H1 (cell line): ENCODE results near the gene TFB1M. TPM values are rescaled to one million over a fixed set of nuclear protein-coding genes. Genes with fewer than 3 reads are reported as not detected.
"Not testable (repeated sequence)": the region's sequence is repeated elsewhere in the genome, so short reads cannot be mapped to it uniquely, and the experiment has no call there.

Experiments
- CTCF ChIA-PET: fragments of 300-600 bp; sonication (Branson Sonifier 250); formaldehyde crosslinking; loops from one replicate; lab custom pipeline; 2021; ENCODE audit not compliant: partially characterized antibody; lab: Charles Lee
- POLR2A ChIA-PET: fragments of 300-600 bp; sonication (Branson Sonifier 250); formaldehyde crosslinking; loops from one replicate; lab custom pipeline; 2021; ENCODE audit warnings: inconsistent platforms; ENCODE audit not compliant: partially characterized antibody; lab: Charles Lee
- DNase-seq, 2 experiments: peaks; one replicate each; pipeline versions ENCODE4 v3.0.0 to v3.0.0-alpha.2; 2010 to 2022; ENCODE audit warnings: low spot score in 2 of 2, low read depth in 1 of 2, mixed read lengths in 1 of 2
- FAIRE-seq: peaks from 2 replicates; lab custom pipeline; 2011; peaks lifted over from hg19 to GRCh38; lab: Jason Lieb, UNC
- H2AFZ ChIP-seq: 2 replicates; pipeline ENCODE4 v1.8.1; 2012; ENCODE audit warnings: low read length, inconsistent platforms
- H2AK5ac ChIP-seq: 2 replicates; pipeline ENCODE4 v1.6.1; 2013; ENCODE audit warnings: low read depth, low read length
- H2BK120ac ChIP-seq: replicated peaks from 2 replicates; pipeline ENCODE3; 2013; ENCODE audit warnings: low read depth, low read length, inconsistent platforms
- H2BK12ac ChIP-seq: 2 replicates; pipeline ENCODE4 v1.6.1; 2013; ENCODE audit warnings: low read depth, low read length
- H2BK15ac ChIP-seq: 2 replicates; pipeline ENCODE4 v1.6.1; 2013; ENCODE audit warnings: low read length
- H2BK20ac ChIP-seq: 2 replicates; pipeline ENCODE4 v1.6.1; 2013; ENCODE audit warnings: low read length
- H2BK5ac ChIP-seq: 2 replicates; pipeline ENCODE4 v1.6.1; 2013; ENCODE audit warnings: low read depth, low read length
- H3K14ac ChIP-seq: 2 replicates; pipeline ENCODE4 v1.6.1; 2013; ENCODE audit warnings: inconsistent platforms; ENCODE audit not compliant: insufficient read length
- H3K18ac ChIP-seq: 2 replicates; pipeline ENCODE4 v1.6.1; 2013; ENCODE audit warnings: low read length; ENCODE audit errors: extremely low read depth
- H3K23ac ChIP-seq: 2 replicates; pipeline ENCODE4 v1.6.1; 2013; ENCODE audit warnings: inconsistent platforms; ENCODE audit not compliant: insufficient read length
- H3K23me2 ChIP-seq: 2 replicates; pipeline ENCODE4 v1.6.1; 2013; ENCODE audit warnings: low read depth, low read length
- H3K27ac ChIP-seq: 2 replicates; pipeline ENCODE4 v1.6.1; 2011; ENCODE audit warnings: low read depth, low read length, inconsistent platforms
- H3K27me3 ChIP-seq, 4 experiments: replicated peaks in 1 of 4; 1 replicate in 1 of 4; 2 replicates in 3 of 4; pipeline versions ENCODE4 v1.6.1 to v1.8.1; 2011 to 2013; ENCODE audit warnings: low read length in 3 of 4, mild to moderate bottlenecking in 3 of 4, inconsistent platforms in 2 of 4, mixed read lengths in 2 of 4, moderate library complexity in 1 of 4; ENCODE audit not compliant: control insufficient read depth in 3 of 4, insufficient read depth in 3 of 4; ENCODE audit errors: extremely low read depth in 1 of 4
- H3K36me3 ChIP-seq, 4 experiments: 2 replicates each; pipeline versions ENCODE4 v1.6.1 to v1.8.1; 2011 to 2013; ENCODE audit warnings: mild to moderate bottlenecking in 4 of 4, low read length in 3 of 4, moderate library complexity in 2 of 4, control low read depth in 1 of 4, inconsistent platforms in 1 of 4; ENCODE audit not compliant: insufficient read depth in 4 of 4, control insufficient read depth in 2 of 4
- H3K4ac ChIP-seq: replicated peaks from 2 replicates; pipeline ENCODE3; 2013; ENCODE audit warnings: low read length, low read depth, mixed read lengths, inconsistent platforms; ENCODE audit not compliant: insufficient read length
- H3K4me1 ChIP-seq, 4 experiments: replicated peaks in 1 of 4; 1 replicate in 1 of 4; 2 replicates in 3 of 4; pipeline versions ENCODE4 v1.6.1 to v1.8.1; 2011 to 2013; ENCODE audit warnings: low read length in 3 of 4, inconsistent platforms in 2 of 4, mixed read lengths in 1 of 4; ENCODE audit not compliant: insufficient read depth in 4 of 4, control insufficient read depth in 3 of 4
- H3K4me2 ChIP-seq, 2 experiments: 2 replicates each; pipeline versions ENCODE4 v1.6.1 to v1.8.1; 2011 to 2013; ENCODE audit warnings: low read depth in 2 of 2, low read length in 2 of 2, control low read depth in 1 of 2, inconsistent platforms in 1 of 2, mild to moderate bottlenecking in 1 of 2; ENCODE audit not compliant: insufficient read depth in 1 of 2
- H3K4me3 ChIP-seq, 4 experiments: fragments of 200-600, 300-600 bp in 1 of 4; sonication (generic), shearing (Covaris generic), sonication (Bioruptor Twin) in 1 of 4; 2 replicates each; pipeline versions ENCODE4 v1.5.1 to v1.8.1; 2011 to 2016; ENCODE audit warnings: low read length in 4 of 4, low read depth in 3 of 4, control low read depth in 2 of 4, inconsistent platforms in 2 of 4, mild to moderate bottlenecking in 2 of 4, mixed read lengths in 1 of 4, moderate library complexity in 1 of 4; ENCODE audit not compliant: insufficient read depth in 2 of 4; ENCODE audit errors: extremely low read depth in 1 of 4
- H3K56ac ChIP-seq: replicated peaks from 2 replicates; pipeline ENCODE3; 2013; ENCODE audit warnings: low read depth, mild to moderate bottlenecking, mixed read lengths, low read length, inconsistent platforms; ENCODE audit not compliant: insufficient read length
- H3K79me1 ChIP-seq: 2 replicates; pipeline ENCODE4 v1.6.1; 2013; ENCODE audit warnings: low read depth, low read length, control low read depth
- H3K79me2 ChIP-seq, 2 experiments: 2 replicates each; pipeline versions ENCODE4 v1.6.1 to v1.8.1; 2012 to 2013; ENCODE audit warnings: low read length in 2 of 2, mild to moderate bottlenecking in 2 of 2, inconsistent platforms in 1 of 2; ENCODE audit not compliant: insufficient read depth in 2 of 2, control insufficient read depth in 1 of 2
- H3K9ac ChIP-seq, 4 experiments: replicated peaks in 1 of 4; 1 replicate in 1 of 4; 2 replicates in 3 of 4; pipeline versions ENCODE4 v1.6.1 to v1.8.1; 2011 to 2013; ENCODE audit warnings: low read depth in 3 of 4, low read length in 3 of 4, control low read depth in 2 of 4, mild to moderate bottlenecking in 2 of 4, moderate library complexity in 2 of 4, inconsistent platforms in 1 of 4; ENCODE audit errors: extremely low read depth in 1 of 4
- H3K9me3 ChIP-seq, 2 experiments: 2 replicates each; pipeline versions ENCODE4 v1.6.1 to v1.8.1; 2012 to 2013; ENCODE audit warnings: mild to moderate bottlenecking in 2 of 2, moderate library complexity in 2 of 2, control low read depth in 1 of 2, inconsistent platforms in 1 of 2, low read depth in 1 of 2, low read length in 1 of 2, mixed read lengths in 1 of 2; ENCODE audit not compliant: insufficient read depth in 2 of 2
- H4K20me1 ChIP-seq, 2 experiments: replicated peaks in 1 of 2; 2 replicates each; pipeline versions ENCODE3 to v1.8.1; 2011 to 2013; ENCODE audit warnings: inconsistent platforms in 2 of 2, low read length in 2 of 2, mild to moderate bottlenecking in 1 of 2; ENCODE audit not compliant: insufficient read depth in 2 of 2, control insufficient read depth in 1 of 2
- H4K5ac ChIP-seq: 2 replicates; pipeline ENCODE4 v1.6.1; 2013; ENCODE audit warnings: low read length, low read depth, mixed read lengths, inconsistent platforms; ENCODE audit not compliant: insufficient read length
- H4K8ac ChIP-seq: 2 replicates; pipeline ENCODE4 v1.8.0; 2013; ENCODE audit warnings: mild to moderate bottlenecking, moderate library complexity, low read length, inconsistent platforms; ENCODE audit not compliant: insufficient read depth; ENCODE audit errors: extremely low read depth
- H4K91ac ChIP-seq: replicated peaks from 2 replicates; pipeline ENCODE3; 2013; ENCODE audit warnings: low read length, mixed read lengths, inconsistent platforms; ENCODE audit not compliant: insufficient read length
- TBP ChIP-seq: IDR thresholded peaks from 2 replicates; pipeline ENCODE4 v1.6.1; 2011; ENCODE audit warnings: low read depth, low read length, improper control_type of control experiment
- WGBS, 2 experiments: shearing (Covaris generic) in 1 of 2; methylation state at CpG; one replicate each; pipeline versions ENCODE4 v1.1.6 to v1.1.7; 2013 to 2015; ENCODE audit warnings: low lambda C conversion rate in 2 of 2, mixed read lengths in 2 of 2, inconsistent platforms in 1 of 2, low coverage in 1 of 2, missing lambda C conversion rate in 1 of 2; ENCODE audit not compliant: insufficient replicate concordance in 2 of 2, insufficient coverage in 1 of 2, insufficient read length in 1 of 2; ENCODE audit errors: extremely low coverage in 1 of 2, missing lambda C conversion rate in 1 of 2; 5-methylcytosine and 5-hydroxymethylcytosine counted together
- polyA plus RNA-seq, 7 experiments: library from polyadenylated mRNA; depleted of rRNA in 3 of 7; stranded (reverse) in 5 of 7; unstranded in 2 of 7; fragments of >200 nt in 5 of 7; fragments of 200-250 nt in 2 of 7; gene quantifications; 1 replicate in 5 of 7; 2 replicates in 1 of 7; 4 replicates in 1 of 7; pipeline versions ENCODE4 v1.2.1 to v1.2.3, GENCODE V29; 2011 to 2013; ENCODE audit warnings: missing spikeins in 2 of 7, mixed read lengths in 2 of 7
- total RNA-seq: library from RNA; stranded (reverse); fragmentation: NEBNext Ultra II Directional; extraction: Animal tissue kit (Norgen Biotek cat#: 25700); gene quantifications from 2 replicates; pipeline ENCODE4 v1.2.1, GENCODE V29; 2021
- TF ChIP-seq, protein P1 (sequence below): IDR thresholded peaks from 2 replicates; pipeline ENCODE4 v1.6.1; 2012; ENCODE audit warnings: inconsistent platforms

The TFB1M gene
- total and polyA plus RNA-seq, 2 of the 8 experiments (the other 6 are each of a cell fraction or from before 2014, with no cell fraction given), result 28.2 to 49.4 TPM

DNA sequence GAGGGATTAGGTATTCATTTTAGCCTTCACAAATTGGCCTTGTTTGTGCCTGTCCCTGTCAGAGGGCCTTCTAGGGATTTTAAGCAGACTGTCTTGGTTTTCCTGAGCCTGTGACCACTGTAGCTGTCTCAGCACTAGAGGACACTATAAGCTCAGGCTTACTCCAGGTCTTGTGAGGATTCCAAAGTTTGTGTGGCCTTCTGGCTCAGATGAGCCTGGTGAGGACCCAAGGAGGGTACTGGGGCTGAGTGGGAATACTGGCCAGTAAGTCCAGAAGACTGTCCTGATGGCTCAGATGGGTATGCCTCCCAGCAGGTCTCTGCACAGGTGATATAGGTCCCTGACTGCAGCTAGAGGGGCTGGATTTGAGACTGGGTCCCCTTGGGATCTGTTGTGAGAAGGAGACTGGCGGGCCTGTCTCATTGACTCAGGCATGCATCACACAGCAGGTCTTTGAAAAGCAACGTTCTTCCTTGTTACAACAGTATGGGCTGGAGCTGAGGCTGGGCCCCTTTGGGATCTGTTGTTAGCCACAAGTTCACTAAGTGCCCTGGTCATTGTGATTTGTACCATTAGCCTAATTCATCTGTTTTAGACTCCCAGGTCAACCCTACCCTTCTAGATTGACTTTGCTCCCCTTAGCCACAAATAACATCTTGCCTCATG is 26.3 kb upstream of the TFB1M start (continued):
- no peak for TF ChIP-seq TBP
- TF ChIP-seq, protein P1, sequence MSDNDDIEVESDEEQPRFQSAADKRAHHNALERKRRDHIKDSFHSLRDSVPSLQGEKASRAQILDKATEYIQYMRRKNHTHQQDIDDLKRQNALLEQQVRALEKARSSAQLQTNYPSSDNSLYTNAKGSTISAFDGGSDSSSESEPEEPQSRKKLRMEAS, result no peak

- H3K79me1 ChIP-seq, POLR2A ChIA-PET, H2BK120ac ChIP-seq, H2BK20ac ChIP-seq, H2BK15ac ChIP-seq, H4K91ac ChIP-seq, H2BK5ac ChIP-seq, H3K4me1 ChIP-seq, H2AK5ac ChIP-seq, H2AFZ ChIP-seq, H3K36me3 ChIP-seq, H3K27me3 ChIP-seq, H3K18ac ChIP-seq, H3K23ac ChIP-seq, H3K4me3 ChIP-seq, H3K4me2 ChIP-seq, H2BK12ac ChIP-seq, DNase-seq, H3K4ac ChIP-seq, H3K9me3 ChIP-seq, H3K23me2 ChIP-seq, H4K8ac ChIP-seq, H4K20me1 ChIP-seq, H4K5ac ChIP-seq, FAIRE-seq, H3K9ac ChIP-seq, H3K79me2 ChIP-seq, H3K56ac ChIP-seq, H3K14ac ChIP-seq, H3K27ac ChIP-seq: not testable (repeated sequence)
- WGBS, 2 experiments, result 65% methylated on average over 4 of the region's 4 CpGs; no CpG with 5 or more reads in 1 of the 2 experiments
- CTCF ChIA-PET, result interaction anchor here (0.6 to 3.7 kb wide), 17 partner anchors 9 to 679 kb away, joined by 3 to 30 read pairs (median 5); partner anchors contain the start of gene NOX3
Measured at GRCh38 chr6:155339929-155340328, 25.6 kb upstream of the TFB1M start.
